Nephron (organoid): Measurements from ENCODE around the gene CMTM8.
A peak's percentile ranks its signal among the peaks of the same experiment; 100 is the strongest.

Experiments used
- H3K27ac Mint-ChIP-seq, 3 experiments: 2 replicates each; pipeline ENCODE4 v1.8.0; 2020; ENCODE audit warnings: mixed read lengths in 3 of 3, mild to moderate bottlenecking in 2 of 3, moderate library complexity in 1 of 3
- H3K27me3 Mint-ChIP-seq: 2 replicates; pipeline ENCODE4 v1.8.0; 2021; ENCODE audit warnings: low read depth, mild to moderate bottlenecking, moderate library complexity, mixed read lengths
- H3K36me3 Mint-ChIP-seq: 2 replicates; pipeline ENCODE4 v1.8.0; 2020; ENCODE audit warnings: low read depth, mixed read lengths
- H3K4me1 Mint-ChIP-seq: 2 replicates; pipeline ENCODE4 v1.8.0; 2020; ENCODE audit warnings: mixed read lengths
- H3K4me3 Mint-ChIP-seq, 3 experiments: 2 replicates each; pipeline ENCODE4 v1.8.0; 2020; ENCODE audit warnings: mild to moderate bottlenecking in 3 of 3, mixed read lengths in 3 of 3, moderate library complexity in 2 of 3
- H3K9me3 Mint-ChIP-seq: 2 replicates; pipeline ENCODE4 v1.8.0; 2020; ENCODE audit warnings: mixed read lengths
- TF ChIP-seq, protein P1 (sequence below), 3 experiments: fragments of 200-600 bp; sonication (generic); IDR thresholded peaks; one replicate each; pipeline ENCODE4 v1.5.0; 2021; ENCODE audit warnings: antibody characterized with exemption in 3 of 3; ENCODE audit not compliant: unreplicated experiment in 3 of 3

Gene CMTM8

DNA sequence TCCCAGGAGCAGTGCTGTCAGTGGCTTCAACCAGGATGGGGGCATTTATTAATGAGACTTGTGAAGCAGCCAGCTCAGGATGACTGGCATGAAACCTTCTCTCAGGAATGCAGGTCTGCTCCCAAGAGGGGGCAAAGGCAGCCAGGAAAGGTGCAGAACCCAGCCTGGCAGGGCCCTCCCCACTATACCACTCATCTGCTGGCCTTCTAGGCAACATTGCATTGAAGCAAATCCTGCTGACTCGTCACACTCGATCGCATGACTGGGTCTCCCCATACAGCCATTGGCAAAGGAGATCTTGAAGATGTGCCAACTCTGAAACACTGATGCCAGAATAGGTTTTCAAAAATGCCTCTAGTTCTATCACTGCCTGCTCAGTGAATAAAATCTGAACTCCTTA lies 87.4 kb downstream of the CMTM8 start:
- TF ChIP-seq, protein P1, sequence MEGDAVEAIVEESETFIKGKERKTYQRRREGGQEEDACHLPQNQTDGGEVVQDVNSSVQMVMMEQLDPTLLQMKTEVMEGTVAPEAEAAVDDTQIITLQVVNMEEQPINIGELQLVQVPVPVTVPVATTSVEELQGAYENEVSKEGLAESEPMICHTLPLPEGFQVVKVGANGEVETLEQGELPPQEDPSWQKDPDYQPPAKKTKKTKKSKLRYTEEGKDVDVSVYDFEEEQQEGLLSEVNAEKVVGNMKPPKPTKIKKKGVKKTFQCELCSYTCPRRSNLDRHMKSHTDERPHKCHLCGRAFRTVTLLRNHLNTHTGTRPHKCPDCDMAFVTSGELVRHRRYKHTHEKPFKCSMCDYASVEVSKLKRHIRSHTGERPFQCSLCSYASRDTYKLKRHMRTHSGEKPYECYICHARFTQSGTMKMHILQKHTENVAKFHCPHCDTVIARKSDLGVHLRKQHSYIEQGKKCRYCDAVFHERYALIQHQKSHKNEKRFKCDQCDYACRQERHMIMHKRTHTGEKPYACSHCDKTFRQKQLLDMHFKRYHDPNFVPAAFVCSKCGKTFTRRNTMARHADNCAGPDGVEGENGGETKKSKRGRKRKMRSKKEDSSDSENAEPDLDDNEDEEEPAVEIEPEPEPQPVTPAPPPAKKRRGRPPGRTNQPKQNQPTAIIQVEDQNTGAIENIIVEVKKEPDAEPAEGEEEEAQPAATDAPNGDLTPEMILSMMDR (IDR thresholded peaks at IDR 0.05; ENCODE audit: unreplicated experiment in 3 of 3) = no peak
- H3K27me3 Mint-ChIP-seq = peaks cover 6% of the 10 kb centered on the region
- H3K36me3 Mint-ChIP-seq = peaks cover 5% of the 10 kb centered on the region
- H3K4me3 Mint-ChIP-seq = no peak overlapping the region
- H3K27ac Mint-ChIP-seq = peak overlapping the region in 1 of 3 experiments; percentile 47
- peaks cover 27% of the 10 kb centered on the region for H3K4me1 Mint-ChIP-seq
- H3K9me3 Mint-ChIP-seq = peaks cover 11% of the 10 kb centered on the region

DNA sequence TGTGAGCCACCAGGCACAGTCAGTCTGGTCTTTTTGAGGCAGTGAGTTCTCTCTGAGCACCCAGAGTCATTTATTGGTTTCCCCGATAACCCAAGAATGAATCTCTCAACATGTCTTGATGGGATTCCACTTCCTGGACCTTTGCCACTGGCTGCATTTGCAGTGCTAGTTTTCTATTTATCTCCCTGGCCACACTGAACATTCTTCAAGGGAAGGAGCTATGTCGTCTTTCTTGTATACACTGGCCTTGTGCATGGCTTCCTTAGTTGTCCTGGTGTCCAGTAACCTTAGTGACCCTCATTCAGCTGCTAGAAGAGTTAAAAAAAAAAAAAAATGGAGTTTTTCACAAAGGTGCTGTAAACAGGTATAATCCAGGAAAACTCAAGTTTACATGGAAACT lies 88.3 kb downstream of the CMTM8 start:
- Mint-ChIP-seq H3K4me1 (peaks cover 23% of the 10 kb centered on the region), H3K9me3 (peaks cover 12% of the 10 kb centered on the region), H3K27me3 (peaks cover 3% of the 10 kb centered on the region), H3K36me3 (peaks cover 5% of the 10 kb centered on the region), H3K4me3 (no peak overlapping the region), H3K27ac (no peak overlapping the region)
- TF ChIP-seq, protein P1 (IDR thresholded peaks at IDR 0.05; ENCODE audit: unreplicated experiment in 3 of 3) = no peak

DNA sequence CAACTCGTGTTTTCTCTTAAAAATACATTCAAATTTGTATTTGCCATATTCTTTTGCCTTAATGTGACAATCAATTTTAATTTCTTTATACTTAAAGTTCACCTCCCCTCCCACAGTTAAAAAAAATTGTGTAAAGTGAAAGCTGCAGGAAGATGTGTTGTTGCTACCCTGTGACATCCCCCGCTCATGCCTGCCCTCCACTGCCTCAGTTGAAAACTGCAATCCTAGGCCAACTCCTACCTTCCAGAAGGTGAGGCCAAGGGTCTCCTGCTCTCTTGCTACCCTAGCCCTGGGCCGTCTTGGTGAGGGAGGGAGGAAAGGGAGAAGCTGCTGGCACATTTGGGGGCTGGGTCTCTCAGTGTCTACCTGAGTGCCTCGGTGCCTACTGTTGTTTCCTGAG lies 96.2 kb downstream of the CMTM8 start:
- peaks cover 5% of the 10 kb centered on the region for H3K9me3 Mint-ChIP-seq
- peaks cover 8% of the 10 kb centered on the region for H3K27me3 Mint-ChIP-seq
- peaks cover 11% of the 10 kb centered on the region for H3K4me1 Mint-ChIP-seq
- TF ChIP-seq, protein P1 (IDR thresholded peaks at IDR 0.05; ENCODE audit: unreplicated experiment in 3 of 3) = peak in 1 of 3 experiments; percentile 19
- H3K27ac Mint-ChIP-seq = no peak overlapping the region
- H3K4me3 Mint-ChIP-seq = no peak overlapping the region
- no peaks in the 10 kb centered on the region for H3K36me3 Mint-ChIP-seq

DNA sequence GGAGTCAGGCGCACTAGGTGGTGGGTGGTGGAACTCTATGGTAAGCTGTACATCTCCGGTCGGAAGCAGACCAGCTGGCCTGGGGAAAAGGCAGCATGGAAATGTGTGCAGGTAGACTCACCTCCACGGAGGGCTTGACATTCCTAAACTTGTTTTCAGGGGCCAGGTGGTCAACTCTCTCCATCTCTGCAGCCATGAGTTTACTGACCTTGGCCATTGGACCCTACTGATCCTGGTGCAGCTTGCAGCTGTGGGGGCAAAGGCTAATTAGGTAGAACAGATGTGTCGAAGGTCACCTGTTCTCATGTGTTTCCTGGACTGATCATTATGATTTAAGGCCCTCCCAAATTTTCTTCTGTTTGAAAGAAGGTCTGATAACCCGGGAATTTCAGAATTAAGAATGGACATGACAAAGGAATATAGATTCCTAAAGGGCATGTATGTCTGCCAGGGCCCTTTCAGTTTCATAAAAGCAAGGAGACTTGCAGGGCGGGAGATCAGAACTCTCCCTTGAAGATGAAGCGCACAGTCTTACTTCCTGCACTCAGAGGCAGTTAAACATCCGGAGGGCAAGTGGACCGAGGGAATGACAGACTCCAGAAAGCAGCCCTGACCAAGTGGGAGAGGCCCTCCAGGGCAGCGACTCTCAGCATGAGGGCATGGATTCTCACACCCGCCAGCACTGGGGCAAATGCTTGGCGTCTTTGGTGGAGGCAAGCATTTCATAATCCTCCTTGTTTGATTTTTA lies 97.1 kb downstream of the CMTM8 start:
- no peak overlapping the region for H3K4me3 Mint-ChIP-seq
- H3K36me3 Mint-ChIP-seq = no peaks in the 10 kb centered on the region
- H3K4me1 Mint-ChIP-seq = peaks cover 11% of the 10 kb centered on the region
- peaks cover 3% of the 10 kb centered on the region for H3K9me3 Mint-ChIP-seq
- TF ChIP-seq, protein P1 (IDR thresholded peaks at IDR 0.05; ENCODE audit: unreplicated experiment in 3 of 3) = no peak
- peaks cover 8% of the 10 kb centered on the region for H3K27me3 Mint-ChIP-seq
- H3K27ac Mint-ChIP-seq = no peak overlapping the region

DNA sequence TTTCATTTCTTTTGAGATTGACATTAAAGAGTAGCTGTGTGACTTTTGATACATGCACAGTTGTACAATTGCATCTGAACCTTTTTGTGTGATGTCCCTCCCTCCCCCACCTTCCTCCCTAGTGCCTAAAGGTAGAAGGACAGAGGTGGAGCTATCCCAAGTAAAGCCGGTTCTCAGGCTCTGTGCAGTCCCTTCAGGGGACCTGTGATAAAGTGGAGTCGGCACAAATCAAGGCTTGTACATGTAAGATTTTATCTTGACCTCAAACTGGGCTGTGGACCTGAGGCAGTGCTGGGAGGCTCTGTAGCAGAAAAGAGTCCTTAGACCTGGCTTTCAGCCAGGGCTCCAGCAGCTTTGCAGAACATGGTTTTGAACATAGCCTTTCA lies 97.6 kb downstream of the CMTM8 start:
- H3K36me3 Mint-ChIP-seq = no peaks in the 10 kb centered on the region
- no peak overlapping the region for H3K4me3 Mint-ChIP-seq
- TF ChIP-seq, protein P1 (IDR thresholded peaks at IDR 0.05; ENCODE audit: unreplicated experiment in 3 of 3) = no peak
- H3K27me3 Mint-ChIP-seq = peaks cover 8% of the 10 kb centered on the region
- H3K9me3 Mint-ChIP-seq = no peaks in the 10 kb centered on the region
- no peak overlapping the region for H3K27ac Mint-ChIP-seq
- H3K4me1 Mint-ChIP-seq = peaks cover 11% of the 10 kb centered on the region

DNA sequence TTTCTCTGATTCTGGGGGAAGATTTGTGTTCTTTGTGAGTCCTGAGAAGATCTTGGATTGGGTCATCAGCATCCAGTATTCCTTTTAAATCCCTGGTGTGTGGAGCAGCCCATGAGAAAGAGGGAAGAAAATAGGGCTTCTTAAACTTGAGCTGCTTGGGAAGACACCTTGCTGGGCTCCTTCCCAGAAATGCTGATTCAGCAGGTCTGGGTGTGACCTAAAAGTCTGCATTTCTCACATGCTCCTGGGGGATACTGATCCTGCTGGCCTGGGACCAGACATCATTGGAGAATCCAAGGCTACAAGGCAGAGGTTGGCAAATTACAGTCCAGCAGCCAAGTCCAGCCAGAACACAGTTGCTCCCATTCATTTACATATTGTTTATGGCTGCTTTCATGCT lies 99.0 kb downstream of the CMTM8 start:
- H3K36me3 Mint-ChIP-seq = no peaks in the 10 kb centered on the region
- TF ChIP-seq, protein P1 (IDR thresholded peaks at IDR 0.05; ENCODE audit: unreplicated experiment in 3 of 3) = no peak
- H3K4me1 Mint-ChIP-seq = peaks cover 11% of the 10 kb centered on the region
- no peaks in the 10 kb centered on the region for H3K9me3 Mint-ChIP-seq
- peaks cover 8% of the 10 kb centered on the region for H3K27me3 Mint-ChIP-seq
- H3K27ac Mint-ChIP-seq = no peak overlapping the region
- H3K4me3 Mint-ChIP-seq = no peak overlapping the region
